ENCODE measurements around the gene FRYL.
"Not testable (repeated sequence)": the region's sequence is repeated elsewhere in the genome, so short reads cannot be mapped to it uniquely, and the experiment has no call there.

FRYL gene

DNA sequence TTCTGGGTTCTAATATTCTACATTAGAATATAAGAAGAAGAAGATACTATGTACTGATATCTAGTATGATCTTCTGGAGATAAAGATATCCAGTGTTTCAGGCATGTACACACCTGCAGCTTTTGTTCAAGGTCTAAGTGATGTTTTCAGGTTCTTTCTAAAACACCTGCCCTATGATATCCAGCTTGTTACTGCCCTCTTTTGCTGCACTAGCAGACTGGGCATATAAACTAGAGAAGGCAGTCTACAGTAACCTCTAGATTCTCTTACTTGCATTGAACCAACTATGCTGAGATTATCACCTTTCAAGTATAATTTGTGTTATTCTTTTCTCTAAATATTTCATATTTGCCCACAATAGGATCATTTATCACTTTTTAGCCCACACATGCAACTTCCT lies 1.9 kb upstream of the FRYL start:
- no peak for DNase-seq

DNA sequence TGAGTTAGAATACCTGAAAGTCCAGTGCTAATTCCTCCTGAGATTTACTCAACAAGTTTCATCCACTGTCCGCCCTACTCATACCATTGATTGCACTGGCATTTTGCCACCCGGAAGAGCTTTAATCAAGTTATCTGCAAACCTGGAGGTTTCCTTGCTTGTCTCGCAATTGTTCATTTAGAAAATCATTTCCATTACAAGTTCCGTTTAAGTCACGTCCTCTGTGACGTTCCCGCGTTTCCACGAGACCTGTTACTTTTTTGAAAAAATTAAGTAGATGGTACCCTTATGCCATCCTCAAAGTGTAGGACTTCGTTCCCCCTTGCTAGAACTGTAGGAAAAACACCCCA lies 761 bp upstream of the FRYL start:
- DNase-seq, result peak; percentile 40

DNA sequence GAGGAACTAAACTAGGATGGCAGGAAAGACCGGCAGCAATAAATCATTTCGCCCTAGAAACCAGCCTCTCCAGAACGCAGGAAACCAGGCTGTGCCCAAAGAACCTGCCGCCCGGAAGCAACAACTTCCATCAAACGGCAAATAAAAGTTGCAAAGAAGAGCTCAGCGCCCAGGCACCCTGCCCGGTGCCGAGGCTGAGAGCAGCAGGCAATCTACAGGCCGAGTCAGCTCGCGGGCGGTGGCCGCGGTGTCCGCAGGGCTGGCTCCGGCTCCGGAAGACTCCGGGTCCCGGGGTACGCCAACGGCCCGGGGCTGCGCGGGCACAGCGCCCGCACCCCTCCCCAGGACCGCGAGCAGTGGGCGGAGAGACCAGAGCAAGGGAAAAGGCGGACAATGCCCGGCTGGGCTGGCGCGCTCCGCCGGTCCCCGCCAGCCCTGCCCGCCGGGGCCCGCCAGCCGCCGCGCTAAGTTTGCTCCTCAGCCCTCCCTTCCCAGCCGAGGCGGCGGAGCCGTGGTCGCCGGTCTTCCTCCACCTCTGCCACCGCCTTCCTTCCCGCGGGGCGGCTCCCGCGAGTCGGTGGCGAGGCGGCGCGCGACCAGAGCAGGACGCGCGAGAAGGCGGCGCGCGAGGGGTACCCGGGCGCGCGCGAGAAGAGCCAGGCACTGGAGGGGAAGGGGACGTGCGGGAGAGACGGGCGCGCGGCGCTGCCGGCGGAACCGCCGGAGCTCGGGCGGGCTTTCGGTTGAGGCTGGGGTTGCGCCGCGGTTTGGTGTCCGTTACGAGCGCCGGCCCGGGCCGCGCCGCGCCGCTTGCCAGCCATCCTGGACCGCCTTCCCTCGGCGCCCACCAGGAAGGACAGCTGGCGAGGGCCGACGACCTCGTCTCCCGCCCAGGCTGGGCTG lies 733 bp downstream of the FRYL start:
- DNase-seq, result peak; percentile 67

DNA sequence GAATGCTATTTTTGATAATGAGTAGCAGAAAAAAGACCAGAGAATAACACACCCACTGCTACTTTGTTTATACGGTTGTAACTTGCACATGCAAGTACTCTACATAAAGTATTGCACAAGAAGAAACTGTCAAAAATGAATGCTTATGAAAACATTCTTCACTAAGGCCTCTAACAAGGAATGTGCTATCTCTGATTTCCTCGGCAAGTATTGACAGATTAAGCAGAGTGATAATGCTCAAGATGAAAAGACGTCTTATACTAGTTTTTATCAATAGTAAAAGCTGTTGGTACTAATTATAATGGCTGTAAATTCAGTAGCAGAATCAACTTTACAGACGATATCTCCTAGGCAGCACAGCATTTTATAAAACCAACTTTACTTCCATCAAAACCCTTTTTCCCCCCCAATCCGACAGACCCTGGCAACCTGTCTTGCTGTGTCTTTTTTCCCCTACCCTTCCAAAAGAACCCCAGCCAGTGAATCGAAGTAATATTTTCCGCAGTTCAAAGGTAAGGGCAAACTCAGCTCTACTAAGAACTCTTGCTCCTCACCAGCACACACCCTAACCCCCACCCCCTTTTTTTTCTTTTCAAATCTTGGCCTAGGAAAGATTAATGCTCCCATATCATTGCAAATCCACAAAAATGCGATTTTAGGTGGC lies 1.5 kb downstream of the FRYL start:
- DNase-seq, result no peak

DNA sequence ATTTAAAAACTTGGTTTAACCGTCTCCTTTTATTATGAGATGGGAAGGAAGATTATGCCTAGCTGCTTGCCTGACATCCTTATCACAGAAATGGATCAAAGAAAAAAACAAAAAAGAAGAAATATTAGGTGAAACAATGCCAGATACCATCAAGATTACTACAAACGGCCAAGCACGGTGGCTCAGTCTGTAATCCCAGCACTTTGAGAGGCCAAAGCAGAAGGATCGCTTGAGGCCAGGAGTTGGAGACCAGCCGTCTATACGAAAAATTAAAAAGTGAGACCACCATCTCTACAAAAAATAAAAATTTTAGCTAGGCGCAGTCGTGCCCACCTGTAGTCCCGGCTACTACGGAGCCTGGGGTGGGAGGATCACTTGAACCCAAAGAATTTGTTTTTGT lies 2.3 kb downstream of the FRYL start:
- no peak for DNase-seq

DNA sequence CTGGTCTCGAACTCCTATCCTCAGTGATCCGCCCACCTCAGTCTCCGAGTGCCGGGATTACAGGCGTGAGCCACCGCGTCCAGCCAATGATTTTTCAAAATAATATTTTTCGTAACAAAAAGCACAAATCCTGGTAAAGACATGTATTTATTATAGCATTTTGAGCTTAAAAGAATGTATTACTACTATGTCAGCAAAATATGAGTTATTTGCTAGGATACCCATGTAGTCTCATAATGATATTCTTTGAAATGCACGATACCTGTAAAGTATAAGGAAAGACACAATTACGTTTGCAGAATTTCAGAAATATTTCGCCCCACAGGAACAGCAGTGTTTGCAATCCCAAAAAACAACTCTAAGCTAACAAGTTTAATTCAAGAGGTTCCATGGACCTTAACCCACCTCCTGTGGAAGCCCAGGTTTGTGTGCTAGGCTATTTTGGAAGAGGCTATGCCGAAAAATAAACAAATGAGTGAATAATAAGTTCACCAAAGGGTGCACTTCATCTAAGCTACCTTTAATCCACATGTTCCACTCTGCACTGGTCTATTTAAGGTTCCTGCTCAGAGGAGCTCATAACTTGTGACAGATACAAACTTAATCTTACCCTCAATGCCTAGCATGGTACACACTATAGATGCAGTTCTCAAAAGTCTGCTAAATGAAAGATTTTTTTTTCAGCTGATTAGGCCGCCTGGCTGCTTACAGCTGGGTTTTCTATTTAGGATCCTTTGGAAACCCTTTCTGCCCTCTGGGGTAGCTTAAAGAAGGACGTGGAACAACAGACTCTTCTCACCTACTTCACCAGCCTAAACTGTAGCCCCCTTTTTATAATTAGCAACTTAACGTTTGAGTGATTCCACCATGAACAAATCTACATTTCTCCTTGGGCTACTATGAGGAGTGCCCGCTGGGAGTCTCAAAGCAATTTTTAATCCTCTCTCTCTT lies 5.0 kb downstream of the FRYL start:
- DNase-seq, result no peak

DNA sequence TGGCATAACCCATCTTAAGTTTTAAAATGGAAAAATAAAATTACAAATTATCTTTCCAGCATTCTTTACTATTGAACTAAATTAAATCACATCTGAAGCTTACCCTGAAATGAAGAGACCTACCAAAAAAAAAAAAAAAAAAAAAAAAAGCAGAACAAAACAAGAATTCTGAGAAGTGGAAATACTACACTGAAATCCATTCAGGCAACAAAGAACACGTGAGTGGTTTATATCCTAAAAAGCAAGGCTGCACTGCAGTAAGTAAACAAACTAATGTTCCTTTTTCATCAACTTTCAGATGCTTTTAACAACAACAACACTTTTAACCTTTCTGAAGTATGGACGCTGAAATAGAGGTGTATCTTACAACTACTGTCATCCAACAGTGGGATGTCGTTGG lies 7.5 kb downstream of the FRYL start:
- no peak for DNase-seq

DNA sequence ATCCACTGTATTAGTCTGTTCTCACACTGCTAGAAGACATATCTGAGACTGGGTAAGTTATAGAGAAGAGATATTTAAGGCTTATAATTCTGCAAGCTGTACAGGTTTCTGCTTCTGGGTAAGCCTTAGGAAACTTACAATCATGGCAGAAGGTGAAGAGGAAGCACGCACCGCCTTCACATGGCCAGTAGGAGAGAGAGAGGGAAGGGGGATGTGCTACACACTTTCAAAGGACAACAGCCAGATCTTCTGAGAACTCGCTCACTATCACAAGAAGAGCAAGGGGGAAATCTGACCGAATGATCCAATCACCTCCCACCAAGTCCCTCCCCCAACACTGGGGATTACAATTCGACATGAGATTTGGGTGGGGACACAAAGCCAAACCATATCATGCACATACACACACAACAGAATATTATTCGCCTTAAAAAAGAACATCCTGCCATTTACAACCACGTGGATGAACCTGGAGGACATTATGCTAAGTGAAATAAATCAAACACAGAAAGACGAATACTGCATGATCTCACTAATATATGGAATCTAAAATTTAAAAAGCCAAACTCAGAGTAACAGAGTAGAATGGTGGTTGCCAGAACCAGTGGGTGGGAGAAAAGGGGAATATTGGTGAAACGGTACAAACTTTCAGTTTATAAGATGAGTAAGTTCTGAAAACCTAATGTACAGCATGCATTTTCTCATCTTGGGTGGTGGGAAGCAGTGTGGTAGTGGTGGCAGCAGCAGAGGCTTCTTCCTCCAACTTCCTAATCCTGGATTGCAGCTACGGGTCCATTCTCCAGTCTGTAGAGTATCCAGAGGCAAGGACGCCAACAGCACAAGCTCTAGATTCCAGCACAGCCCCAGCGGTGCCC lies 12.8 kb downstream of the FRYL start:
- no peak for DNase-seq

DNA sequence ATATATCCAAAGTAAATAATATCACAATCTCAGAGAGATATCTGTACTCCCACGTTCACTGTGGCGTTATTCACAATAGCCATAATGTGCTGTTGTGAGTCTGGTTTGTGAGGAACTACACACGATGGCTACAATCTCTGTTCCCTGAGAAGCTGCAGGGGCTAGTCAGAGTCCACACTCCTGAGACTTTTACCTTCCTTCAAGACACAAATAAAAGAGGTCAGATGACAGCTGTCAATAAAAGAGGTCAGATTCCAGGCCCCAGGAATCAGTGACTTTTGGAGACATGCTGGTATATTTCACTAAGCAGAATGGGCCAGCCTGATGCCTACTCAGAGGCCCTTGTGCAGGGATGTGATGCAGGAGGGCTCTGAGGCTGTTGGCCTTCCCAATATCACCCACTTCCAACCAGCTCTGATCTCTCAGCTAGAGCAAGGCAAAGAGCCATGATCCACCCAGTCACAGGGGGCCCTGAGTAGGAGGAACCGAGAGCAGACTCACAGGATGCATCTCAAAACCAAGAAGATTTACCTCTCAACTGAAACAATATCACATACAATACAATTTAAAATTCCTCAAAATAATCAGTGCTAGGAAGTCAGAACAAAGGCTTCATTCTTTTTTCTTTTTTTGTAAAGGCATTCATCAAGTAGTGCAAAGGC lies 13.8 kb downstream of the FRYL start:
- no peak for DNase-seq

DNA sequence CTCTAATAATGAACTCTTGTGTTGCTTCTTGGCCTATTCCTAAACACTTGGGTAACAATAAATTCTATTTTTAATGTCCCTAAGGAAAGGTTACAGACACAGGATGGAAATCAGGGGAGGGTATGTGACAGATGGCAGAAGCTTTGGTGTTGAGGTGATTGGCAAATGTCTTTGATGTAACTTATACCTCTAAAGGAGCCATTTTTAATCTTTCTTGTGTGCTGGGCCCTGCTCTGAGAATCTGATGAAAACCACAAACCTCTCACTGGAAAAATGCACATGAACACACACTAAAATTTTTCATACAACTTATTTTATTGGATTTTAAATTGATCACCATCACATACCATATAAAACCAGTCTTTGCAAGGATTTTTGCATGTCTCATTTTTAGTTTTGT lies 17.7 kb downstream of the FRYL start:
- no peak for DNase-seq

DNA sequence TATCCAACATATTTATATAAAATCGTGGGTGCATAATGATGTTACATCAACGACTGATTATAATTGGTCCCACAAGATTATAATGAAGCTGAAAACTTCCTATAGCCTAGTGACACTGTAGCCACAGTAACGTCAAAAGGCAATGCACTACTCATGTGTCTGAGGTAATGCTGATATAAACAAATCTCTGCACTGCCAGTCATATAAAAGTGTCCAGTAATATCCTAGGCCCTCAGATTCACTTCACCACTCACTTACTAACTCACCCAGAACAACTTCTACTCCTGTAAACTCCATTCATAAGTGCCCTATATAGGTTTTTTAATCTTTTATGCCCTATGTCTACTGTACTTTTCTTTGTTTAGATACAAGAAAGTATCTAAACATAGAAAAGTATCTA lies 18.8 kb downstream of the FRYL start:
- DNase-seq, result no peak

DNA sequence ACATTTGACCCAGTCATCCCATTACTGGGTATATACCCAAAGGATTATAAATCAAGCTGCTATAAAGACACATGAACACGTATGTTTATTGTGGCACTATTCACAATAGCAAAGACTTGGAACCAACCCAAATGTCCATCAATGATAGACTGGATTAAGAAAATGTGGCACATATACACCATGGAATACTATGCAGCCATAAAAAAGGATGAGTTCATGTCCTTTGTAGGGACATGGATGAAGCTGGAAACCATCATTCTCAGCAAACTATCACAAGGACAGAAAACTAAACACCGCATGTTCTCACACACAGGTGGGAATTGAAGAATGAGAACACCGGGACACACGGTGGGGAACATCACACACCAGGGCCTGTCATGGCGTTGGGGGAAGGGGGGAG lies 21.4 kb downstream of the FRYL start:
- DNase-seq, result not testable (repeated sequence)

DNA sequence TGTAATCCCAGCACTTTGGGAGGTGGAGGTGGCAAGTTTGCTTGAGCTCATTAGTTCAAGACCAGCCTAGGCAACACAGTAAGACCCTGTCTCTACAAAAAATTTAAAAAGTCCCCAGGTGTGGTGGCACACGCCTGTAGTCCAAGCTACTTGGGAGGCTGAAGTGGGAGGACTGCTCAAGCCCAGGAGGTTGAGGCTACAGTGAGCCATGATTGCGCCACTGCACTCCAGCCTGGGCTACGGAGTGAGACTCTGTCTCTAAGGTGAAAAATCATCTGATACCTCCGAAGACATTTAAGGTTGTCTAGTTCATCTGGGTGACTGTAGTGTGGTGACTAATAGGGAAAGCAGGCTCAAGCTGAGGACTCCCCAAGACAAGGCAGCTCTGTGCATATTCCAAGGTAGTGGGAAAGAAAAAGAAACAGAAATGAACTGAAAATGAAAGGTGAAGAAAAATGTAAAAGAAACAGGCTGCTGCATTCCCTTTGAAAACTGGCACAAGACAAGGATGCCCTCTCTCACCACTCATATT lies 23.3 kb downstream of the FRYL start:
- DNase-seq, result no peak

DNA sequence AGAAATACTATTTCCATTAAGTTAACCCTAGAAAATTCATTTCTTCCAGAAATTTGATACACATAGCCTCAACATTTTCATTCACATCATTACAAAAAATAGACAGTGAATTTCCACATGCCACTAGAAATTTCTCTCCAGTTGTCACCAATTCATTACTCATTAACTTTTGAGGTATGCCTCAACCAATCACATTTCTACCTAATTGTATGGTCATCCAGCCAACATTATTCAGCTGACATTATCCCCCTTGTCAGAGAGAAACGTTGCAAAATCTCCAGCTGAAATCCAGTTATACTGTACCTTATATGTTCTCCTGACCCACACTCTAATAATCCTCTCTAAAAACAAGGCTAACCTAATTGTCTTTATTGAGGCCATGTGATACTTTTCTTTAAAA lies 24.8 kb downstream of the FRYL start:
- no peak for DNase-seq

DNA sequence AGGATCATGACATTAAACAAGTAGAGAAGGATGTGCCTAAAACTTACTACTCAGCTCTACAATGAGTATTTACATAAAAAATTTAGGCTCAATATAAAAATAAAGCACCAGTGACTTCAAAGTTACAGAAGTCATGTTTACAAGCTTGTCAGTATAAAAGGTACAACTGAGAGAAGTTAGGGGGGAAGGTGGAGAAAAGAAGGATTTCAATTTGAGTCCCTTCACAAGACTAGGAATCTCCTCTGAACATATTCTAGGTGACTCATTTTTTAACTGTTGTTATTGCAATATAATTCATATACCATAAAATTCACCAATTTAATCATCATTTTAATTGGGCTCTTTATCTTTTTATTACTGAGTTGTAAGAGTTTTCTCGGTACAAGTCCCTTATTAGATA lies 26.9 kb downstream of the FRYL start:
- no peak for DNase-seq

DNA sequence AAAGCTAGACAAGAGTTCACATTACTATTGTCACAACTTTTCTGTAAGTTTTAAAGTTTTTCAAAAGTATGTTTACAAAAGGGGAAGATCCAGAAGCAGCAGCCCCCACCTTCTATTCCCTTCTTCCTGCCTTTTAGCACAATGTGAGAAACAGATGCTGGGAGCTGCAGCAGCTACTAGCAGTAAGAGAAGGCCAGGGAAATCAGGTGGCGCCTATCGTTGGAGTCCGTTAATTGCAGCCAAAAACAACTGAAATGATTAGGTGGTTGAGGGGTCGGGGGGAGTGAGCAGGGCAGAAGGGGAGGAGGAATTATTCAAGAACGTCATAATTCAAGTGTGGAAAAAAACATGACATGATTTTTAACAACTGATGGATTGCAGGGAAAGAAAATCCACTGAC lies 27.4 kb downstream of the FRYL start:
- no peak for DNase-seq

DNA sequence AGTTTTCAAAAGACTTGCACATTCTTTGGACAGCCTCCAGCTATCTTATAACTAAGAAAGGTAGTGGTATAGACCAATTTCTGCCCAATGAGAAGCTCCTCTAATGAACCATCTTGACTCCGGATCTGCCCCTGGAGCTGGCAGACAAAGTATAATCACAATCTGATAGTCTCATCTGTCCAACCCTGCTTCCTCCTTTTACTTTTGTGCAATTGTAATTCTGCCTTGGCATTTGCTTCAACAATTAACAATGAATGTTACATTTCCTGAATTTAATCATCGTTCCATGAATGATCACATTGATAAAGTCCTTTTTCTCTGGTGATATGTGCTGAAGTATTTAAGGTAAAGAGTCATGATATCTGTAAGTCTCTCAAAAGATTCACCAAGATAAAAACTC lies 27.8 kb downstream of the FRYL start:
- no peak for DNase-seq

DNA sequence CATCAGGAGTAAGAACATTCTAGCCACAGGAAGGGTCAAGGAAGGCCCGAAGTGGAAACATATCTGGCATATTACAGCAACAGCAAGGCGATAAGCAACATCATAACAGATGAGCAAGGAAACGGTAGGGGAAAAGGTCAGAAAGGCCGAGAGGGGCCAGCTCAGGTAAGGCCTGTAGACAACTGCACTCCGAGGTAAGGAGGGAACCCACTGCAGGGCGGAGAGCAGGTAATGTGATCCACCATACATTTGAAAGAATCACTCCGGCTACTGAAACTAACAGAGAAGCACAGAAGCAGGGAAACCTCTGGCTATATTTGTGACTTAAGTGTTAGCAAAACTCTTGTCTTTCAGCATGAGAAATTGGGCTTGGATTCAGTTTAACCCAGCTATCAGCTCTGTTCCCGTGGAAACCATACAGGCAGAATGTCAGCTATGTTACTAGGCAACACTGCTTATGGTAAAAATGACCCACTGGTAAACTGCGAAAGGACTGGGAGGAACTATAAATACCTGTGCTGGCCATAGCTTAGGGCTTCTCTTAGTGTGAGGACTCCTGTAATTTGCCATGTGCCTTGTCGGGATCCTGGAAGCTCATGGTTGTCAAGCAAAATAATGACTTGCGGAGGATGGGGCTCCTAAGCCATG lies 31.0 kb downstream of the FRYL start:
- no peak for DNase-seq

DNA sequence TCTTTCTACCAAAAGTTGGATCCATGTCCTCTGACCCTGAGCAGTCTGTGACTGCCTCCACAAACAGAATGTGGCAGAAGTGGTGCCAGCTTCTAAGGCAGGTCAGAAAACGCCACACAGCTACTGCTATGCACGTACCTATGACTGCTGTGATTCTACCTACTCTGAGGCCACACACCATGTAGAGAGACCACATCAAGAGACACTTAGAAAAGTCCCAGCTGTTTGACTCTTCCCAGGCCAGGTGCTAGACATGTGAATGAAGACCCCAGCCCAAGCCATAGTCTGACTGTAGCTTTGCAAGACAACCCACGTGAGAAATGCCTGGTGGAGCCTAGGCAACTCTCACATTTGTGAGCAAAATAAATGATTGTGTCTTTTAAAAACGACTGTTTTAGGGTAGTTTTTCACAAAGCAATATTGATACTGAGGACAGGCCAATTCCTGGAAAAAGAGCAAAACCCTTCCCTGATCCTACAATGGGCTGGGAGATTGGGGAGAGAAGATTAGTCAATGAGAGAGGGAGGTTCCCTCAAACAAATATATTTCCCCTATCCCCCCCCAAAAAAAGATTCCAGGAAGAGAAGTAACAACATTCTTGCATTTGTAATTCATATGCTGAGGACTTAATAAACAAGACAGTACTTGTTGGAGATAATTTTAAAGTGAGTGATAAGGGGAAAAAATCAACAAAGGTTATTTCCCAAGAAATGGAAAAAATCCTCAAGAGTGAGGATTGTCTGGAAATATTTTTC lies 33.3 kb downstream of the FRYL start:
- no peak for DNase-seq

DNA sequence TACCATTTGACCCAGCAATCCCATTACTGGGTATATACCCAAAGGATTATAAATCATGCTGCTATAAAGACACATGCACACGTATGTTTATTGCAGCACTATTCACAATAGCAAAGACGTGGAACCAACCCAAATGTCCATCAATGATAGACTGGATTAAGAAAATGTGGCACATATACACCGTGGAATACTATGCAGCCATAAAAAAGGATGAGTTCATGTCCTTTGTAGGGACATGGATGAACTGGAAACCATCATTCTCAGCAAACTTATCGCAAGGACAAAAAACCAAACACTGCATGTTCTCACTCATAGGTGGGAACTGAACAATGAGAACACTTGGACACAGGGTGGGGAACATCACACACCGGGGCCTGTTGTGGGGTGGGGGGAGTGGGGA lies 34.9 kb downstream of the FRYL start:
- DNase-seq, result not testable (repeated sequence)

All from activated naive CD4-positive, alpha-beta T cell treated with Interleukin-2 at 50 U/mL for 16 hours (primary cell).